IPS-18c (cell line): ENCODE data around the gene ARL13A.
"Not testable (repeated sequence)": the region's sequence is repeated elsewhere in the genome, so short reads cannot be mapped to it uniquely, and the experiment has no call there.

Source experiments
- H3K4me3 ChIP-seq: 2 replicates; pipeline ENCODE4 v1.7.0; 2013; ENCODE audit warnings: low read depth, mild to moderate bottlenecking, low read length, moderate library complexity; ENCODE audit not compliant: insufficient read depth
- H3K9me3 ChIP-seq: one replicate; pipeline ENCODE4 v1.6.1; 2013; ENCODE audit warnings: mild to moderate bottlenecking, low read length, moderate library complexity; ENCODE audit not compliant: control insufficient read depth, insufficient read depth

ARL13A gene

DNA sequence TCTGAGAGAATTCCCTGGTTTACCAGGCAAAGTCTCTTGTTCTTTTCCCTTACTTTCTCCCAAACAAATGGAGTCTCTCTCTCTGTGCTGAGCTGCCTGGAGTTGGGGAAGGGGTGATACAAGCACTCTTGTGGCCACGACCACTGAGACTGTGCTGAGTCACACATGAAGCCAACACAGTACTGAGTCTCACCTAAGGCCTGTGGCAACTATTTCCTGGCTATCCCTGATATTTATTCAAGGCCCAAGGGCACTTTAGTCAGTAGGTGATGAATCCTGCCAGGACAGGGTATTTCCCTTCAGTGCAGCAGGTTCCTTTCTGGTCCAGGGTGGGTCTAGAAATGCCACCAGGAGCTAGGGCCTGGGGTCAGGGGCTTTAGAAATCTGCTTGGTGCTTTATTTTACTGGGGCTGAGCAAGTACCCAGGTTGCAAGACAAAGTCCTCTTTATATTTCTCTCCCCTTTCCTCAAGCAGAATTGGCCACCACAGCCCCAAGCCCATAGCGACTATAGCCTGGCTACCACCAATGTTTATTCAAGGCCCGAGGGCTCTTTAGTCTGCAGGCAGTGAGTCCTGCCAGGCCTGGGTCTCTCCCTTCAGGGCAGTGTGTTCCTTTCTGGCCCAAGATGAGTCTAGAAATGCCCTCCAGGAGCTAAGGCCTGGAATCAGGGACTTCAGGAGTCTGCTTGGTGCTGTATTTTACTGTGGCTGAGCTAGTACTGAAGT is 10.5 kb downstream of the ARL13A start:
- Histone ChIP-seq H3K9me3 (no peaks in the 10 kb centered on the region), H3K4me3 (no peak overlapping the region)

DNA sequence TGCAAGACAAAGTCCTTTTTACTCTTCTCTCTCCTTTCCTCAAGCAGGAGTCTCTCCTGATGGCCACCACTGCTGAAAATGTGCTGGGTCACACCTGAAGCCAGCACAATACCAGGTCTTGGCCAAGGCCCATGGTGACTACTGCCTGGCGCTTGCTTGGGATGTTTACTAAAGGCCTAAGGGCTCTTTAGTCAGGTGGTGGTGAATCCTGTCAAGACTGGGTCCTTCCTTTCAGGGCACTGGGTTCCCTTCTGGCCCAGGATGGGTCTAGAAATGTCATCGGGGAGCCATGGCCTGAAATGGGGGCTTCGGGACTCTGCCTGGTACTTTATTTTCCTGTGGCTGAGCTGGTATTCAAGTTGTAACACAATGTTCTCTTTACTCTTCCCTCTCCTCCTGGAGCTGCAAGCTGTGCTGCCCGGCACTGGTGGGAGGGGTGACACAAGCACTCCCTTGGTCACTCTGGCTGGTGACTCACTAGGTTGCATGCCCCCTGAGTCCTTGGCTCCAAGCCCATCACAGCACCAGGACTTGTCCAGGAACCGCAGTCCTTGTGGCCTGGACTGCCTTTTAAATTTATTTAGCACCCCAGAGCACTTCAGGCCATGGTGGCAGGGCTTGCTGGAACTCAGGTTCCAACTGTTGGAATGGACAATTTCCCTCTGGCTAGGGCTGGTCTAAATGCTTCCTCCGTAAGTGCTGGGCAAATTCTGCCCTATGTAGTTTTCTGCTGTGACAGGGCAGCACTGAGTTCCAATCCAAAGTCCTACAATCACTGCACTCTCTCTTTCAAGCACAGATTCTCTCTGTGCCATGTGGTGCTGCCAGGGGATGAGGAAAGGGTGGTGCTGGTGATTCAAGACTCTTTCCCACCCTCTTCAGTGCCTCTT is 11.3 kb downstream of the ARL13A start:
- H3K9me3 ChIP-seq = no peaks in the 10 kb centered on the region

DNA sequence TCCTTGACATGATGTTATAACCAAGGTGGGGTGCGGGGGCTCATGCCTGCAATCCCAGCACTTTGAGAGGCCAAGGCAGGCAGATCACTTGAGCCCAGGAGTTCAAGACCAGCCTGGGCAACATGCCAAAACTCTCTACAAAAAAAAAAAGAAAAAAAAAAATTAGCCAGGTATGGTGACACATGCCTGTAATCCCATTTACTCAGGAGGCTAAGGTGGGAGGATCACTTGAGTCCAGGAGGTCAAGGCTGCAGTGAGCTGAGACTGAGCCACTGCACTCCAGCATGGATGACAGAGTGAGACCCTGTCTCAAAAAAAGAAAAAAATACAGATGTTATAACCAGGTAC is 12.0 kb downstream of the ARL13A start:
- H3K9me3 ChIP-seq, H3K4me3 ChIP-seq: not testable (repeated sequence)

More for the DNA sequence above, 11.3 kb downstream of the ARL13A start:
- no peak overlapping the region for H3K4me3 ChIP-seq

DNA sequence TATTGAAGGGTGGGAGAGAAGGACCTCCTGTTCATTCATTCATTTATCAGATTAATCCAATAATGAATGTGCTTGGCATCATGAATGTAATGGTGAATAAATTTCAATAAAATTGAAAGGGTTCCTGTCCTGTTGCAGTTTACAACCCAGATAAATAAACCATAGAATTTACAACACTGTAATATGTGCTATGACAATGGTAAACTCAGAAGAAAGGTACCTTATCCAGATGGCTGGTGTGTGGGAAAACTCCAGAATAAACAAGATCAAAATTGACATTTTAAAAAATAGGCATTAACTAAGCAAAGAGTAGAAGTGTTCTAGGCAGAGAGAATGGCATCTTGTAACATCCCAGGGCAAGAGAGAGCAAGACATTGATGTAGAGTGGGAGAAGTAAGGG is 15.3 kb downstream of the ARL13A start:
- Histone ChIP-seq H3K9me3 (no peaks in the 10 kb centered on the region), H3K4me3 (no peak overlapping the region)

DNA sequence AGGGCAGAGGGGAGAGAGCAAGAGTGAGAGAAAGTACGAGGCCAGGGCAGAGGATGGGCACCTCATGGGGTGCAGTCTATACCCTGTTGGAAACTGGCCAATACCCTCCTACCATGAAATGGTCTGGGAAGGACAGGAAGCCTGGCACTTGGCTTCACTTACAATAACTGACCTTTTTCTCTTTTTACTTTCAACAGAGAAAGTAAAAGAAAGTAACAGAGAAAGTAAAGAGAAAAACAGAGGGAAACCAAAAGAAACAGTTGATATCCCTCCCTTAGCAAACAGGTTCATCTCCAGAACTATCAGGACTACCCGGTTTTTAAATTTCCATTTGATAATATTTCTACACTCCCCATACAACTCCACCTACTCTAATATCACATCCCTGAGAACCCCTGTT is 20.6 kb downstream of the ARL13A start:
- Histone ChIP-seq H3K4me3 (no peak overlapping the region), H3K9me3 (peaks cover 3% of the 10 kb centered on the region)

DNA sequence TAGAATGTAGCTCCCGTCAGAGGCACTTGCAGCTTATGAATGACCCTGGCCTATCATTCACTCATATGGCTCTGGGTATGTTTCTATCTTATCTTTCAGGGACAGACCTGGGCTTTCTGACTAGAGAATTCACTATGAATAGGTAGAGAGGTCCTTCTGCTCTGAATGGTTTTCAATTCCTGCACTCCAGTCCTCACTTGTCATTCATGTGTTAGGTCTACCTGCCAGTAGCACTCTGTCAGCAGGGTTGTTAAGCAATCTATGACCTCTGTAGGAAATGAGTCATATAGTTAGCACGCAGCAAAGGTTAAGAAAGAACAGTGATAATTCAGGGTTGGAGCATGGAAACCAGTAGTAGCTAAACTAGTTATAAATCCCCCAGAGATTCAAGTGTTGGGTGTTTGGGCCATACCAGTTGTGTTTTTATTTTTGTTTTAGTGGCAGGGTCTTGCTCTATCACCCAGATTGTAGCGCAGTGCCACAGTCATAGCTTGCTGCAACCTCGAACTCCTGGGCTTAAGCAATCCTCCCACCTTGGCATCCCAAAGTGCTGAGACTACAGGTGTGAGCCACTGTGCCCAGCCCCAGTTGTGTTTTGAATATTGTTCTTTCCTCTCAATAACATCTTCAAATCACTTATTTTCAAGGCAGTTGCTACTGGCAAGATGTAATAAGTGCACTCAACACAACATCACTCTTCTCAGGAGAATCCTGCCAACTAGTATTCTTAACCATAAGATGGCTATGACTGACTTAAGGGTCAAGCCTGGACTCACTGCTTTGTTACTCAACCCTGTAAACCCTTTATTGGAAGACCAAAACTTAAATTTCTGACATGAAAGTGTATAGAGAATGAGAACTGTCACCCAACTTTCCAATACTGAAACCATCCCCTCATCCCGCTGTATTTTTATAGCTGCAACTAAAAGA is 25.1 kb downstream of the ARL13A start:
- H3K4me3 ChIP-seq = no peak overlapping the region

DNA sequence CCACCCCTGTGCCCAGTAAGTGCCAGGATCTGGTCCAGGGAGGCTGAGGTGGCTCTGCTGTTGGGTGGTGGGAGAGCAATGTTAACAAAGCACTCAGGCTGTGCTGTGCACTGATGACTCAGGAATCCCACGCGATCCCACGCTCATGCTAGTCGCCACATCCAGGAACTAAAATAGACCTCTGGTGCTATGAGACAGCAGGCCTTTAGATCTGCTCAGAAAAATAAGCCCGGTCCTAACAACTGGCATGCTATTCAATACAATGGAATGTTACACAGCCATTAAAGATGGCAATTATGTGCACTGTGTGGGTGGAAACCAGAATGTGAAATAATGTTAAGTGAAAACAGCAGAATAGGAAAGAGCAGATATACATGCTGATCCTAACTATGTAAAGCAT is 26.0 kb downstream of the ARL13A start:
- H3K4me3 ChIP-seq = no peak overlapping the region
- H3K9me3 ChIP-seq = peaks cover 5% of the 10 kb centered on the region

More for the DNA sequence above, 25.1 kb downstream of the ARL13A start:
- peaks cover 3% of the 10 kb centered on the region for H3K9me3 ChIP-seq

DNA sequence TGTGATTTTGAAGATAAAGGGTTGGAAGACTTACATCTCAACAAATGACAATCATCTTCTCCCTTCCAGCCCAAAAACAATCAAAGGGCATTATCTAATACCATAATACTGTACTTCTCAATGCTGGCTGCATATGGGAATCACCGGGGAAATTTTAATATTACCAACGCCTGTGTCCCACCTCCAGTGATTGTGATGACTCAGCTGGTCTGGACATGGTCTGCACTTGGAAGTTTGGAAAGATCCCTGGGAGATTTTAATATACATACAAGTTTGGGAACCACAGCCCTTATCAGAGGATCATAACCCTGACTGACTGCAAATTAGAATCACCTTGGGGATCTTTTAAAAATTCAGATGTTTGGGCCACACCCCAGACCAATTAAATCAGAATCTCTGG is 29.9 kb downstream of the ARL13A start:
- no peak overlapping the region for H3K4me3 ChIP-seq
- peaks cover 5% of the 10 kb centered on the region for H3K9me3 ChIP-seq

DNA sequence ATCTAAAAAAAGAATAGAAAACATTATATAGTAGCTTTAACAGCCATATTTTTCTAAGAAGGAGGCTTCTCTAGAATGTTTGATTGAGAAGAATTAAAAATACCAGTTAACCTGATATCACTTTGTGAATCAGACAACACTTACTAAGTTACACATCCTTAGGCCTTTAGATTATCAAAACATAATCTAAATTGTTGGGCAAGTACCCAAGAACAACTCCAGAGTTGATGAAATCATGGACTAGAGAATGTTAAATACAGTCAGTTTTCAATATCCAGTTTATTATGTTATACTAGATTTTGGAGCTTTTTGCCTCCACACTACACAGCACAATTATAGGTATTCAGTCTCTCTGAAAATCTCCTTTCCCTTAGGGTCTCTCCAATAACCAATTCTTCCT is 39.6 kb downstream of the ARL13A start:
- H3K9me3 ChIP-seq = no peaks in the 10 kb centered on the region
- H3K4me3 ChIP-seq = no peak overlapping the region

DNA sequence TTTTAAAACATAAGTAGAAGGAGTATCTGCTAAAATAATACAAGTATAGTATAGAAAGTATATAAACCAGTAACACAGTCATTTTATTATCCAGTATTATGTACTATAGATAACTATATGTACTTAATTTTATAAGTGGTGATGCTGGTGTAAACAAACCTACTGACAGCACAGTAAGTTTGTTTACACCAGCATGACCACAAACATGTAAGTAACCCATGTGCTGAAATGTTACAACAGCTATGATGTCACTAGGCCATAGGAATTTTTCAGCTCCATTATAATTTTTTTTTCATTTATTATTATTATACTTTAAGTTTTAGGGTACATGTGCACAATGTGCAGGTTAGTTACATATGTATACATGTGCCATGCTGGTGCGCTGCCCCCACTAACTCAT is 42.5 kb downstream of the ARL13A start:
- not testable (repeated sequence) for H3K9me3 ChIP-seq, H3K4me3 ChIP-seq

DNA sequence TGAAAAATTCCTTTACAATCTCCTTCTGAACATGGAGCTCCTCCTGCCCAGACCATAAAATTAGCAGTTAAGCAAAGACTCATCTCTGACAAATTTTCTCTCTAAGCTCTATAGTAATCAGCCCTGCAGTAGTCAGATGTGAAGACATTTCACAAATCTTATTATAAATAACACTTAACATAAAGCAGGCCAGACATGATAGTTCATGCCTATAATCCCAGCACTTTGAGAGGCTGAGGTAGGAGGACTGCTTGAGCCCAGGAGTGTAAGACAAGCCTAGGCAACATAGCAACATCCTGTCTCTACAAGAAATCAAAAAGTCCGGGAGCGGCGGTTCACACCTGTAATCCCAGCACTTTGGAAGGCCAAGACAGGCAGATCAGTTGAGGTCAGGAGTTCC is 52.5 kb downstream of the ARL13A start:
- no peak overlapping the region for H3K4me3 ChIP-seq
- peaks cover 7% of the 10 kb centered on the region for H3K9me3 ChIP-seq

DNA sequence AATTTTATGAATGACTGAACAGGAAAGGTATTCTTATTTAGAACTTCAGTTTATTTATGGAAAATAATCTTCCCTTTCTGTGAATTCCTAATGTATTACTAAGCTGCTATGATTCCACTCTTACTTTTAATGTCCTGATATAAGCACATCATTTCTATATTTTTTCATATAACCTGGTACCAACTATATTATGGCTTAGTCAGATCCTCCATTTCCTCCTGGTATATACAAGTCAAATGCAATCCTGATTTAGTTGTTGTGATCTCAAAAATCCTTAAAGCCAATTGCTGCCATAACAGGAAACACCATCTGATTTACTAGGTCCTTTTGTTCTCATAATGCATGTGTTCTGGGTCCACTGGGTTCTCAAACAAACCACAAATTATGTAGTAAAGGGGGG is 55.6 kb downstream of the ARL13A start:
- Histone ChIP-seq H3K4me3 (no peak overlapping the region), H3K9me3 (peaks cover 9% of the 10 kb centered on the region)

DNA sequence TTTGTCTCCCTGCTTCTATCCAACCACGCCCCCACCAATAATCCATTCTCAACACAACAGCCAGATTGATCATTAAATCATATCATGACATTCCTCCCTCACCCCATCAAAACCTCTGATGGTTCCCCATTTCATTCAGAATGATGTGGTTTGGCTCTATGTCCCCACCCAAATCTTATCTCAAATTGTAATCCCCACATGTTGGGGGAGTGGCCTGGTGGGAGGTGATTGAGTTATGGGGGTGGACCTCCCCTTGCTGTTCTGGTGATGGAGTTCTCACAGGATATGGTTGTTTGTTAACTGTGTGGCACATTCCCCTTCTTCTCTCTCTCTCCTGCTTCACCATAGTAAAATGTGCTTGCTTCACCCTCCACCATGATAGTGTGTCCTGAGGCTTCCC is 59.1 kb downstream of the ARL13A start:
- H3K4me3 ChIP-seq = no peak overlapping the region

DNA sequence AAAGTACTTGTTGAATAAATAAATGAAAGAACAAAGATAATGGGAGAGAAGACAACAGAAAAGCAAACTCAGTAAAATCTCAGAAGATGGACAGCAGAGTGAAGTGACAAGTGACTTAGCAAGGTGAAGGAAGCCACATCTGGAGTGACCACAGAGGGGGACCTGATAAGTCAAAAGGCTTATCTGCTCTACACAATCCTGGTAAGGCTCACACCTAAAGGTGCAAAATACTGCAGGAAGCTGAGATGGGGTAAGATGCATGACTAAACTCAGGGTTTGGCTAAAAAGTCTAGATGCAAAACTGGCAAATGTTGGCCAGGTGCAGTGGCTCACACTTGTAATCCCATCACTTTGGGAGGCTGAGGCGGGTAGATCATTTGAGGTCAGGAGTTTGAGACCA is 60.2 kb downstream of the ARL13A start:
- H3K9me3 ChIP-seq = peaks cover 5% of the 10 kb centered on the region
- H3K4me3 ChIP-seq = no peak overlapping the region

More for the DNA sequence above, 59.1 kb downstream of the ARL13A start:
- peaks cover 7% of the 10 kb centered on the region for H3K9me3 ChIP-seq

DNA sequence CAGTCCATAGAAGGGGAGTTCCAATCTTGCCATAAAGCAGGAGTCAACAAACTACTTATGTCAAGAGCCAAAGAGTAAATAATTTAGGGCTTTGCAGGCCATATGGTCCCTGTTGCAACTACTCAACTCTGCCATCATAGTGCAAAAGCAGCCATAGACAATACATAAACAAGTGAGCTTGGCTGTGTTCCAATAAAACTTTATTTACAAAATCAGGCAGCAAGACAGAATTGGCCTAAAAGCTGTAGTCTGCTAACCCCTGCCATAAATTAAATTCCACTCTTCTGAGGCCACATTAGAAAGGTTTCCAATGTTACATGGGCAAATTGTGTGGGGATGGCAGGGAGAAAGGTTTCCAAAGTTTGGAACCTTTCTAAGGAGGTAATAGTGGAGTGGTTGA is 67.7 kb downstream of the ARL13A start:
- H3K9me3 ChIP-seq = peaks cover 2% of the 10 kb centered on the region
- no peak overlapping the region for H3K4me3 ChIP-seq

DNA sequence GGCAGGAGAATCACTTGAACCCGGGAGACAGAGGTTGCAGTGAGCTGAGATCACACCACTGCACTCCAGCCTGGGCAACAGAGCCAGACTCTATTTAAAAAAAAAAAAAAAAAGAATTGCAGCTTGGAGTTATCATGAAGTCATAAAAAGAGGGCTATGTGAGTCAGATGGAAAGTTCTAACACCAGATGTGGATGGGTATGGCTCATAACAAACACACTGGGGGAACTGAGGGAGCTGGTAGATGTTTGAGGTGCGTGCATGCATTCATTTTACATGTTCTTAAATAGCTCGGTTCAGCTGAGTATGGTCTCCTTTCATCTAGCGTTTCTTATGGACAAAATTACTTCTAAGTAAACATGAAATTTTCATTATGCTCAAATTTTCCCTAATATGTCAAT is 70.7 kb downstream of the ARL13A start:
- peaks cover 4% of the 10 kb centered on the region for H3K9me3 ChIP-seq
- no peak overlapping the region for H3K4me3 ChIP-seq
